H9 (cell line): Measurements from ENCODE around the gene CRAMP1. TPM values are rescaled to one million over a fixed set of nuclear protein-coding genes. Genes with fewer than 3 reads are reported as not detected.

ENCODE experiments used
- DNase-seq: peaks from one replicate; pipeline ENCODE4 v3.0.0-alpha.2; 2017
- H2AFZ ChIP-seq: one replicate; pipeline ENCODE4 v1.6.1; 2013; ENCODE audit warnings: mild to moderate bottlenecking, low read length, control low read depth, moderate library complexity
- H2AK5ac ChIP-seq: 2 replicates; pipeline ENCODE4 v1.6.1; 2013; ENCODE audit warnings: low read length, control low read depth, mixed read lengths; ENCODE audit not compliant: insufficient read length
- H2BK120ac ChIP-seq: one replicate; pipeline ENCODE4 v1.6.1; 2013; ENCODE audit warnings: low read depth, mild to moderate bottlenecking, low read length, control low read depth, inconsistent platforms; ENCODE audit not compliant: poor library complexity, severe bottlenecking
- H2BK12ac ChIP-seq: 2 replicates; pipeline ENCODE4 v1.6.1; 2013; ENCODE audit warnings: low read length, control low read depth, mixed read lengths, low read depth; ENCODE audit not compliant: insufficient read length
- H2BK15ac ChIP-seq: 2 replicates; pipeline ENCODE4 v1.6.1; 2013; ENCODE audit warnings: low read depth, low read length, control low read depth
- H2BK20ac ChIP-seq: one replicate; pipeline ENCODE4 v1.6.1; 2013; ENCODE audit warnings: low read depth, mild to moderate bottlenecking, low read length, control low read depth, inconsistent platforms; ENCODE audit not compliant: poor library complexity, severe bottlenecking
- H2BK5ac ChIP-seq: 2 replicates; pipeline ENCODE4 v1.6.1; 2013; ENCODE audit warnings: low read length, control low read depth, mixed read lengths; ENCODE audit not compliant: insufficient read length
- H3K14ac ChIP-seq: 2 replicates; pipeline ENCODE4 v1.6.1; 2013; ENCODE audit warnings: low read length, control low read depth; ENCODE audit not compliant: insufficient read depth
- H3K18ac ChIP-seq: 2 replicates; pipeline ENCODE4 v1.6.1; 2013; ENCODE audit warnings: low read depth, mild to moderate bottlenecking, mixed read lengths, low read length, control low read depth; ENCODE audit not compliant: insufficient read length
- H3K23ac ChIP-seq: 2 replicates; pipeline ENCODE4 v1.6.1; 2013; ENCODE audit warnings: low read length, control low read depth, mixed read lengths, low read depth; ENCODE audit not compliant: insufficient read length
- H3K23me2 ChIP-seq: 2 replicates; pipeline ENCODE4 v1.6.1; 2013; ENCODE audit warnings: low read depth, mild to moderate bottlenecking, mixed read lengths, low read length, control low read depth; ENCODE audit not compliant: insufficient read length, poor library complexity, severe bottlenecking
- H3K27ac ChIP-seq: 2 replicates; pipeline ENCODE4 v1.5.1; 2013; ENCODE audit warnings: low read length, control low read depth, mixed read lengths, low read depth; ENCODE audit not compliant: insufficient read length
- H3K27me3 ChIP-seq: 2 replicates; pipeline ENCODE4 v1.6.1; 2013; ENCODE audit warnings: low read length, control low read depth, inconsistent platforms; ENCODE audit not compliant: insufficient read depth
- H3K4ac ChIP-seq: 2 replicates; pipeline ENCODE4 v1.6.1; 2013; ENCODE audit warnings: low read depth, mild to moderate bottlenecking, control low read depth, inconsistent platforms, low read length, moderate library complexity
- H3K4me1 ChIP-seq: 2 replicates; pipeline ENCODE4 v1.6.1; 2013; ENCODE audit warnings: low read length, control low read depth, inconsistent platforms; ENCODE audit not compliant: insufficient read depth
- H3K4me2 ChIP-seq: 2 replicates; pipeline ENCODE4 v1.6.1; 2013; ENCODE audit warnings: low read length, control low read depth, mixed read lengths; ENCODE audit not compliant: insufficient read length, insufficient read depth
- H3K56ac ChIP-seq: 2 replicates; pipeline ENCODE4 v1.6.1; 2013; ENCODE audit warnings: low read depth, mild to moderate bottlenecking, mixed read lengths, low read length, control low read depth; ENCODE audit not compliant: insufficient read length
- H3K79me1 ChIP-seq: 2 replicates; pipeline ENCODE4 v1.6.1; 2013; ENCODE audit warnings: low read depth, mild to moderate bottlenecking, moderate library complexity, low read length, control low read depth, inconsistent platforms; ENCODE audit not compliant: insufficient read depth, poor library complexity, severe bottlenecking
- H3K79me2 ChIP-seq: 2 replicates; pipeline ENCODE4 v1.6.1; 2013; ENCODE audit warnings: low read length, control low read depth, inconsistent platforms; ENCODE audit not compliant: insufficient read depth
- H3K9ac ChIP-seq: 2 replicates; pipeline ENCODE4 v1.6.1; 2013; ENCODE audit warnings: low read length, control low read depth, mixed read lengths; ENCODE audit not compliant: insufficient read length; ENCODE audit errors: extremely low read depth
- H3K9me3 ChIP-seq: one replicate; pipeline ENCODE4 v1.6.1; 2013; ENCODE audit warnings: low read depth, low read length, inconsistent platforms; ENCODE audit not compliant: control insufficient read depth
- H3T11ph ChIP-seq: one replicate; pipeline ENCODE4 v1.6.1; 2013; ENCODE audit warnings: mild to moderate bottlenecking, low read length, control low read depth, inconsistent platforms
- H4K20me1 ChIP-seq: one replicate; pipeline ENCODE4 v1.6.1; 2013; ENCODE audit not compliant: control insufficient read depth, insufficient read length, insufficient read depth
- H4K5ac ChIP-seq: 2 replicates; pipeline ENCODE4 v1.6.1; 2013; ENCODE audit warnings: low read depth, mild to moderate bottlenecking, mixed read lengths, low read length, control low read depth; ENCODE audit not compliant: insufficient read length
- H4K8ac ChIP-seq: replicated peaks from 2 replicates; pipeline ENCODE4 v1.6.1; 2013; ENCODE audit warnings: low read length, control low read depth, mixed read lengths, low read depth; ENCODE audit not compliant: insufficient read length
- H4K91ac ChIP-seq: 2 replicates; pipeline ENCODE4 v1.6.1; 2013; ENCODE audit warnings: low read depth, mild to moderate bottlenecking, moderate library complexity, mixed read lengths, low read length, control low read depth; ENCODE audit not compliant: insufficient read length
- H3K27ac Mint-ChIP-seq, 3 experiments: 2 replicates in 2 of 3; 3 replicates in 1 of 3; pipeline ENCODE4 v1.8.0; 2020 to 2021; ENCODE audit warnings: mixed read lengths in 3 of 3, mild to moderate bottlenecking in 1 of 3, moderate library complexity in 1 of 3
- H3K27me3 Mint-ChIP-seq: 2 replicates; pipeline ENCODE4 v1.8.0; 2021; ENCODE audit warnings: low read depth, mild to moderate bottlenecking, moderate library complexity, mixed read lengths
- H3K36me3 Mint-ChIP-seq, 3 experiments: 2 replicates in 2 of 3; 3 replicates in 1 of 3; pipeline ENCODE4 v1.8.0; 2020 to 2021; ENCODE audit warnings: low read depth in 3 of 3, mixed read lengths in 3 of 3; ENCODE audit not compliant: insufficient read depth in 1 of 3
- H3K4me1 Mint-ChIP-seq, 2 experiments: 2 replicates each; pipeline ENCODE4 v1.8.0; 2020; ENCODE audit warnings: mixed read lengths in 2 of 2
- H3K4me3 Mint-ChIP-seq, 2 experiments: 2 replicates in 1 of 2; 3 replicates in 1 of 2; pipeline ENCODE4 v1.8.0; 2020 to 2021; ENCODE audit warnings: mild to moderate bottlenecking in 2 of 2, mixed read lengths in 2 of 2, moderate library complexity in 1 of 2
- H3K9me3 Mint-ChIP-seq, 2 experiments: 2 replicates in 1 of 2; 3 replicates in 1 of 2; pipeline ENCODE4 v1.8.0; 2020; ENCODE audit warnings: mild to moderate bottlenecking in 2 of 2, mixed read lengths in 2 of 2, moderate library complexity in 1 of 2
- CTCF ChIP-seq: fragments of 200-600 bp; sonication (generic); conservative IDR thresholded peaks from 3 replicates; pipeline ENCODE4 v1.8.0; 2021; ENCODE audit warnings: antibody characterized with exemption, mild to moderate bottlenecking
- WGBS: extraction: QIAGEN DNeasy Blood & Tissue Kit; methylation state at CpG from one replicate; pipeline ENCODE4 v1.1.7; 2013; ENCODE audit warnings: missing lambda C conversion rate, low lambda C conversion rate, mixed read lengths; ENCODE audit not compliant: insufficient read length; ENCODE audit errors: extremely low coverage; 5-methylcytosine and 5-hydroxymethylcytosine counted together
- total RNA-seq: library from RNA; stranded (reverse); gene quantifications from 2 replicates; pipeline ENCODE4 v1.2.1, GENCODE V29; 2021

The CRAMP1 gene
- total RNA-seq, 1 experiment from 2014 or later, result 46.2 TPM

- no peak overlapping the region for H3K9ac ChIP-seq
- H3K23ac ChIP-seq, result no peak overlapping the region
- Mint-ChIP-seq H3K27ac (no peak overlapping the region), H3K27me3 (no peaks in the 10 kb centered on the region), H3K36me3 (peaks cover 3 to 19% (median 17%) of the 10 kb centered on the region in 3 experiments; a peak in 5 of 7 replicates), H3K4me3 (no peak overlapping the region), H3K4me1 (no peaks in the 10 kb centered on the region), H3K9me3 (no peaks in the 10 kb centered on the region)
- H2AK5ac ChIP-seq, result no peak overlapping the region
- no peak overlapping the region for H3T11ph ChIP-seq
- no peak overlapping the region for H4K91ac ChIP-seq
- H3K9me3 ChIP-seq, result no peaks in the 10 kb centered on the region
- H3K4me2 ChIP-seq, result no peak overlapping the region
- H3K79me1 ChIP-seq, result no peaks in the 10 kb centered on the region
- H2BK120ac ChIP-seq, result no peak overlapping the region
- H3K14ac ChIP-seq, result no peak overlapping the region
- DNase-seq, result no peak
- H3K23me2 ChIP-seq, result no peaks in the 10 kb centered on the region
- H4K20me1 ChIP-seq, result no peaks in the 10 kb centered on the region
- H3K18ac ChIP-seq, result no peak overlapping the region
- H3K4me1 ChIP-seq, result no peaks in the 10 kb centered on the region
- WGBS, result no CpG with 5 or more reads among the region's 13 CpGs
- no peaks in the 10 kb centered on the region for H3K27me3 ChIP-seq
- H3K79me2 ChIP-seq, result no peaks in the 10 kb centered on the region
- H2AFZ ChIP-seq, result no peak overlapping the region
- H2BK15ac ChIP-seq, result no peak overlapping the region
- H2BK5ac ChIP-seq, result no peak overlapping the region
- no peak overlapping the region for H3K56ac ChIP-seq
- no peak overlapping the region for H4K5ac ChIP-seq
- TF ChIP-seq CTCF, result no peak
- no peak overlapping the region for H3K27ac ChIP-seq
- no peak overlapping the region for H4K8ac ChIP-seq
- H3K4ac ChIP-seq, result no peak overlapping the region
- H2BK20ac ChIP-seq, result no peak overlapping the region
- H2BK12ac ChIP-seq, result no peak overlapping the region
Measured at GRCh38 chr16:1567988-1568387, 44.2 kb upstream of the CRAMP1 start.
